HCT116 (cell line): ENCODE results near the gene NEK9.

Source experiments
- EZH2 ChIP-seq: fragments of 200-600 bp; sonication (generic); IDR thresholded peaks from 2 replicates; pipeline ENCODE4 v1.6.1; 2017; ENCODE audit warnings: antibody characterized with exemption, mixed run types
- SP1 ChIP-seq: IDR thresholded peaks from 2 replicates; pipeline ENCODE4 v1.6.1; 2012; ENCODE audit warnings: low read depth
- YY1 ChIP-seq: IDR thresholded peaks from 2 replicates; pipeline ENCODE4 v1.6.1; 2011; ENCODE audit warnings: low read length, low read depth, moderate library complexity, mild to moderate bottlenecking; ENCODE audit not compliant: insufficient replicate concordance; ENCODE audit errors: extremely low read depth
- TF ChIP-seq, protein P1 (sequence below), 3 experiments: fragments of 200-600 bp in 1 of 3; sonication (generic) in 1 of 3; IDR thresholded peaks in 2 of 3; conservative IDR thresholded peaks in 1 of 3; 2 replicates each; pipeline ENCODE4 v1.5.1; 2012 to 2017; ENCODE audit warnings: low read depth in 2 of 3, low read length in 2 of 3, antibody characterized with exemption in 1 of 3, borderline replicate concordance in 1 of 3, control low read depth in 1 of 3, mild to moderate bottlenecking in 1 of 3, mixed read lengths in 1 of 3, mixed run types in 1 of 3, moderate library complexity in 1 of 3; ENCODE audit not compliant: insufficient read depth in 1 of 3

GRCh38 chr14:75132382-75133086, 5.7 kb upstream of the NEK9 start:
- TF ChIP-seq EZH2 = no peak
- no peak for TF ChIP-seq SP1
- TF ChIP-seq YY1 = no peak
- TF ChIP-seq, protein P1, sequence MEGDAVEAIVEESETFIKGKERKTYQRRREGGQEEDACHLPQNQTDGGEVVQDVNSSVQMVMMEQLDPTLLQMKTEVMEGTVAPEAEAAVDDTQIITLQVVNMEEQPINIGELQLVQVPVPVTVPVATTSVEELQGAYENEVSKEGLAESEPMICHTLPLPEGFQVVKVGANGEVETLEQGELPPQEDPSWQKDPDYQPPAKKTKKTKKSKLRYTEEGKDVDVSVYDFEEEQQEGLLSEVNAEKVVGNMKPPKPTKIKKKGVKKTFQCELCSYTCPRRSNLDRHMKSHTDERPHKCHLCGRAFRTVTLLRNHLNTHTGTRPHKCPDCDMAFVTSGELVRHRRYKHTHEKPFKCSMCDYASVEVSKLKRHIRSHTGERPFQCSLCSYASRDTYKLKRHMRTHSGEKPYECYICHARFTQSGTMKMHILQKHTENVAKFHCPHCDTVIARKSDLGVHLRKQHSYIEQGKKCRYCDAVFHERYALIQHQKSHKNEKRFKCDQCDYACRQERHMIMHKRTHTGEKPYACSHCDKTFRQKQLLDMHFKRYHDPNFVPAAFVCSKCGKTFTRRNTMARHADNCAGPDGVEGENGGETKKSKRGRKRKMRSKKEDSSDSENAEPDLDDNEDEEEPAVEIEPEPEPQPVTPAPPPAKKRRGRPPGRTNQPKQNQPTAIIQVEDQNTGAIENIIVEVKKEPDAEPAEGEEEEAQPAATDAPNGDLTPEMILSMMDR (IDR thresholded peaks at IDR 0.05 in 2 of 3, conservative IDR thresholded peaks at IDR 0.05 in 1 of 3; ENCODE audit: borderline replicate concordance in 1 of 3, insufficient read depth in 1 of 3, low read depth in 2 of 3, low read length in 2 of 3) = peak; percentile 64 to 79 (median 75)
